Sciatic nerve (tissue), 1 donor: ENCODE data around the gene THAP11. TPM values are rescaled to one million over a fixed set of nuclear protein-coding genes. Genes with fewer than 3 reads are reported as not detected.

ENCODE experiments used
- total RNA-seq: library from RNA; stranded (reverse); fragmentation: NEBNext Ultra II Directional; extraction: Animal tissue kit (Norgen Biotek cat#: 25700); gene quantifications from one replicate; pipeline ENCODE4 v1.2.1, GENCODE V29; 2021
- donor health status: DM: no; HTN: no; CAD: no.

Gene THAP11
- total RNA-seq, 1 donor from 2014 or later: 22.7 TPM

Other genes starting within 250 kb of the THAP11 start
- gene CARMIL2, start 197.2 kb upstream of the THAP11 start, total RNA-seq: 2.8 TPM
- 21.2 TPM for gene ACD, start 182.1 kb upstream of the THAP11 start, total RNA-seq
- 5.6 TPM for gene PARD6A, start 181.4 kb upstream of the THAP11 start, total RNA-seq
- gene ENKD1, start 175.6 kb upstream of the THAP11 start, total RNA-seq: 19.7 TPM
- gene C16orf86, start 175.5 kb upstream of the THAP11 start, total RNA-seq: 8.6 TPM
- gene GFOD2, start 123.0 kb upstream of the THAP11 start, total RNA-seq: 16.8 TPM
- gene RANBP10, start 35.8 kb upstream of the THAP11 start, total RNA-seq: 21.7 TPM
- 1.5 TPM for gene TSNAXIP1, start 35.4 kb upstream of the THAP11 start, total RNA-seq
- 59.2 TPM for gene NUTF2, start 4.6 kb downstream of the THAP11 start, total RNA-seq
- gene CENPT, start 5.4 kb downstream of the THAP11 start, total RNA-seq: 45.1 TPM
- 40.2 TPM for gene EDC4, start 30.7 kb downstream of the THAP11 start, total RNA-seq
- 1.6 TPM for gene NRN1L, start 42.6 kb downstream of the THAP11 start, total RNA-seq
- gene PSKH1, start 50.9 kb downstream of the THAP11 start, total RNA-seq: 27.4 TPM
- gene CTRL, start 89.5 kb downstream of the THAP11 start, total RNA-seq: 0.98 TPM
- 35.3 TPM for gene PSMB10, start 94.5 kb downstream of the THAP11 start, total RNA-seq
- 46.2 TPM for gene LCAT, start 101.8 kb downstream of the THAP11 start, total RNA-seq
- 115 TPM for gene SLC12A4, start 126.3 kb downstream of the THAP11 start, total RNA-seq
- gene DPEP3, start 138.2 kb downstream of the THAP11 start, total RNA-seq: not detected
- gene DPEP2, start 157.2 kb downstream of the THAP11 start, total RNA-seq: 4.4 TPM
- gene DPEP2NB, start 173.6 kb downstream of the THAP11 start, total RNA-seq: not detected
- 6.3 TPM for gene DDX28, start 180.9 kb downstream of the THAP11 start, total RNA-seq
- 14.7 TPM for gene DUS2, start 181.0 kb downstream of the THAP11 start, total RNA-seq
- 66.4 TPM for gene NFATC3, start 243.1 kb downstream of the THAP11 start, total RNA-seq